ENCODE data around the gene RBM41.
"Not testable (repeated sequence)": the region's sequence is repeated elsewhere in the genome, so short reads cannot be mapped to it uniquely, and the experiment has no call there.

Gene RBM41

GRCh38 chrX:107118322-107119147 is at the start of gene RBM41:
RBM41 (minus strand) TSS chrX:107118822; CDS start chrX:107118773, 49 bp downstream.
- peak; percentile 69 for DNase-seq

GRCh38 chrX:107168257-107168656 is 49.6 kb upstream of the RBM41 start:
- DNase-seq: no peak

GRCh38 chrX:107167163-107167921 is 48.7 kb upstream of the RBM41 start:
- no peak for DNase-seq

DNA sequence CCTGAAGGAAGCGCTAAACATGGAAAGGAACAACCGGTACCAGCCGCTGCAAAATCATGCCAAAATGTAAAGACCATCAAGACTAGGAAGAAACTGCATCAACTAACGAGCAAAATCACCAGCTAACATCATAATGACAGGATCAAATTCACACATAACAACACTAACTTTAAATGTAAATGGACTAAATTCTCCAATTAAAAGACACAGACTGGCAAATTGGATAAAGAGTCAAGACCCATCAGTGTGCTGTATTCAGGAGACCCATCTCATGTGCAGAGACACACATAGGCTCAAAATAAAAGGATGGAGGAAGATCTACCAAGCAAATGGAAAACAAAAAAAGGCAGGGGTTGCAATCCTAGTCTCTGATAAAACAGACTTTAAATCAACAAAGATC is 39.0 kb upstream of the RBM41 start:
- not testable (repeated sequence) for DNase-seq

- not testable (repeated sequence) for DNase-seq
Observed at GRCh38 chrX:107155621-107156430, 37.2 kb upstream of the RBM41 start.

DNA sequence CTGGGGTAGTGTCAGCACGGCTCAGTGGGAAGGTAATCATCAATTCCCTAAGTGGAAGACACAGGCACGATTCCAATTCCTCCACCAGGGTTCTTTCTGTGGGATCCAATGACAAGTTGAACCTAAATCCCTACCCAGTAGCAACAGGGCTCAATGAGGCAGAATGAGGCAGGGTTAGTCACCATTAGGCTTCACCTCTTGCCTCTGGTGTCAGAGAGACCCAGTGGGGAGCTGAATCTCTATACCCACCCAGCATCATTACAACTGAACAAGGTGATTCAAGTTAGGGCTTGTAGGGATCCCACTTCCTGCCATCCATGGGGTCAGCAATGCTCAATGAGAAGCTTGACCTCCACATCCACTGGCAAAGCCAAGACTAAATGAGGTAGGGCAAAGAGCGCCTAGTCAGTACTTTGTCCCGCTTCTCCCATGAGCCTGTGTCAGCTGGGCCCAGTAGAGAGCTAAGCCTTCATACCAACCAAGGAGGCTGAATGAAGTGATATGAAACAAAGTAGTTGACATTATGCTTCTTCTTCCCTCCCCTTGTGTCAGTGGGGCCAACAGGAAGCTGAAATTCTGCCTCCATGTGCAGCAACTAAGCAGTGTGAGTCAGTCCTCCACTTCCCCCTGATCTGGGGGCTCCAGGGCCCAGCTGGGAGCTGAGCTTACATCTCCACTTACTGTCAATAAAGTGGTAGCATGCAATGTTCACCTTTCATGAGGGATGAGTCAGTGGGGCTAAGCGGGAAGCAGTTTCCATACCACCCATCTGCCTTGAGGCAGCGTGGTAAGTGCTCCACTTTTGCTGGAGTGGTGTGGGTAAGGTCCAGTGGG is 36.4 kb upstream of the RBM41 start:
- DNase-seq: no peak

- DNase-seq: no peak
Observed at GRCh38 chrX:107153005-107153404, 34.4 kb upstream of the RBM41 start.

- DNase-seq: no peak
Observed at GRCh38 chrX:107146670-107147069, 28.0 kb upstream of the RBM41 start.

GRCh38 chrX:107135965-107136307 is 17.3 kb upstream of the RBM41 start:
- DNase-seq: no peak

GRCh38 chrX:107135049-107135964 is 16.7 kb upstream of the RBM41 start:
- no peak for DNase-seq

DNA sequence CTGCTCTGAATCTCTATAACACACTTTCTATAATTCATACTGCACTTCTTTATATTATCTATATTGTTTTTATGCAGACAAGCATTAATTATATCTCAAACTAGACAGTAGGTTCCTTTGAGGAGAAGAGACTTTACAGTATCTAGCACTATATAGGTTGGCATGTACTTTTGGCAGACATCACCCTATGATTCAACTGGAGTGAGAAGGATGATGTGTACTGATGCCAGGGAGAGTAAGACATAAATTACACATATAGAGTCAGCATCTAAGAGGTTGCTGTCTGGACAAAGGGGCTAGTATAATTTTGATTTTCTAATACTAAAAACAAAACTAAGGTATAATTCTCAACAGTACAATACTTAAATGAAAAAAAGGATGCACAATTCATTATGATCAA is 5.1 kb upstream of the RBM41 start:
- no peak for DNase-seq

- no peak for DNase-seq
Observed at GRCh38 chrX:107119283-107119682, 661 bp upstream of the RBM41 start.

DNA sequence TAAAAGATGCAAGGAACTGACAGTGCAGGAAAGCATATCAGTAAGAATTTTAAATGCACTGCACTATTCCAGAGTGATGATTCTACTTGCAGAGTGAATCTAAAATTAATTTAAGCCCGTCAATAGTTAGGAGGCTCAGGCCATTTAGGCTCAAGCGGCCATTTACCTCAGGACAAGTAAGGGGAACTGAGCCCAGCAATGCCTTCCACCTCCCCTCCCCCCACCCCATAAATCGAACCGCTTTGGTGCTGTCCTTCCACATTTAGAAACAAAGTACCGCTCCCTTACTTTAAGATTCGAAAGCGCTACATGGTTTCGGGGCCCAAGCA is 665 bp downstream of the RBM41 start:
- DNase-seq: no peak

DNA sequence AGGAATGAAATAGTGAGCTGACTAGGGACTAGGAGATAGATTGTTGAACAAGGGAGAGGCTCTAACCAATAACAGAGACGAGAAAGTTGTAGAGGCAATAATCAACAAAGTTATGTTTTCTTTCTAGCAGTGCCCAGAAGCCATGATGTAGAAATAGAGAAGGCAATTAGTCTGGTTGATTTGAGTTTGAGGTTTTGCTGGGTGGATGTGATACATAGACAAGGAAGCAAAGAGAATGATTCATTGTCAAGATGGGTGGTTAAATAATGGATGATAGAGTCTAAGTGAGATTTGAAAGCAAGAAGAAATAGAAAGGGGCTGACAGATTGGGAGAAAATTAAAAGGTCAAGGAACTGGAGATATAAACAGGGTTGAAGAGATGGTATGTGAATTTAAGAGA is 11.2 kb downstream of the RBM41 start:
- DNase-seq: no peak

- no peak for DNase-seq
Observed at GRCh38 chrX:107102980-107103379, 15.6 kb downstream of the RBM41 start.

- DNase-seq: no peak
Observed at GRCh38 chrX:107076158-107076557, 42.5 kb downstream of the RBM41 start.

- not testable (repeated sequence) for DNase-seq
Observed at GRCh38 chrX:107057731-107058130, 60.9 kb downstream of the RBM41 start.

DNA sequence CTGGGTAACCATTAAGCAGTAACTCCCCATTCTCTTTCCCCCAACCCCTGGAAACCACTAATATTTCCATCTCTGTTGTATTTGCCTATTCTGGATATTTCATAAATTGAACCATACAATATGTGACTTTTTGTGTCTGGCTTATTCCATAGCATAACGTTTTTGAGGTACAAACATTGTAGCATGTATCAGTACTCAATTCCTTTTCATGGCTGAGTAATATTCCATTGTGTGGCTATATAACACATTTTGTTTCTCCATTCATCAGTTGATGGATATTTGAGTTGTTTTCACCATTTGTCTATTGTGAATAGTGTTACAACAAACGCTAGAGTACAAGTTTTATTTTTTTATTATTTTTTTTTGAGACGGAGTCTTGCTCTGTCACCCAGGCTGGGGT is 63.6 kb downstream of the RBM41 start:
- no peak for DNase-seq

GRCh38 chrX:107050195-107050709 is 68.4 kb downstream of the RBM41 start:
- no peak for DNase-seq

- no peak for DNase-seq
Observed at GRCh38 chrX:107047622-107048021, 71.0 kb downstream of the RBM41 start.

GRCh38 chrX:107029752-107030151 is 88.9 kb downstream of the RBM41 start:
- no peak for DNase-seq

Data from NCI-H1417 treated with DMSO at 0.1 percent for 48 hours (cell line).